ENCODE data around the gene PACS1. TPM values are rescaled to one million over a fixed set of nuclear protein-coding genes. Genes with fewer than 3 reads are reported as not detected.

Gene PACS1
- total RNA-seq, 1 donor from 2014 or later = 30.6 TPM

- no peak for DNase-seq
- Mint-ChIP-seq H3K36me3 (ENCODE audit: unreplicated experiment) (peaks cover 12% of the 10 kb centered on the region), H3K4me3 (ENCODE audit: unreplicated experiment) (no peak overlapping the region), H3K27me3 (ENCODE audit: unreplicated experiment) (peaks cover 2% of the 10 kb centered on the region), H3K9me3 (ENCODE audit: unreplicated experiment) (peaks cover 4% of the 10 kb centered on the region), H3K4me1 (ENCODE audit: low read depth, unreplicated experiment) (peaks cover 9% of the 10 kb centered on the region), H3K27ac (ENCODE audit: unreplicated experiment) (no peak overlapping the region)
- TF ChIP-seq CTCF (IDR thresholded peaks at IDR 0.05; ENCODE audit: partially characterized antibody, unreplicated experiment) = no peak
Observed at GRCh38 chr11:66195867-66196266, 125.8 kb downstream of the PACS1 start.

- TF ChIP-seq CTCF (IDR thresholded peaks at IDR 0.05; ENCODE audit: partially characterized antibody, unreplicated experiment) = no peak
- H3K4me3 Mint-ChIP-seq (ENCODE audit: unreplicated experiment) = no peak overlapping the region
- no peak overlapping the region for H3K27ac Mint-ChIP-seq (ENCODE audit: unreplicated experiment)
- peaks cover 3% of the 10 kb centered on the region for H3K27me3 Mint-ChIP-seq (ENCODE audit: unreplicated experiment)
- H3K9me3 Mint-ChIP-seq (ENCODE audit: unreplicated experiment) = peaks cover 6% of the 10 kb centered on the region
- DNase-seq = no peak
- peaks cover 29% of the 10 kb centered on the region for H3K36me3 Mint-ChIP-seq (ENCODE audit: unreplicated experiment)
- H3K4me1 Mint-ChIP-seq (ENCODE audit: low read depth, unreplicated experiment) = no peaks in the 10 kb centered on the region
Observed at GRCh38 chr11:66203847-66204246, 133.8 kb downstream of the PACS1 start.

- H3K9me3 Mint-ChIP-seq (ENCODE audit: unreplicated experiment) = peaks cover 4% of the 10 kb centered on the region
- H3K4me1 Mint-ChIP-seq (ENCODE audit: low read depth, unreplicated experiment) = no peaks in the 10 kb centered on the region
- H3K27me3 Mint-ChIP-seq (ENCODE audit: unreplicated experiment) = peaks cover 3% of the 10 kb centered on the region
- no peak overlapping the region for H3K4me3 Mint-ChIP-seq (ENCODE audit: unreplicated experiment)
- no peak overlapping the region for H3K27ac Mint-ChIP-seq (ENCODE audit: unreplicated experiment)
- TF ChIP-seq CTCF (IDR thresholded peaks at IDR 0.05; ENCODE audit: partially characterized antibody, unreplicated experiment) = no peak
- no peak for DNase-seq
- H3K36me3 Mint-ChIP-seq (ENCODE audit: unreplicated experiment) = peaks cover 26% of the 10 kb centered on the region
Observed at GRCh38 chr11:66204412-66204811, 134.3 kb downstream of the PACS1 start.

- H3K27ac Mint-ChIP-seq (ENCODE audit: unreplicated experiment) = no peak overlapping the region
Observed at GRCh38 chr11:66207816-66208215, 137.7 kb downstream of the PACS1 start.

GRCh38 chr11:66211100-66211499 lies 141.0 kb downstream of the PACS1 start:
- Mint-ChIP-seq H3K27ac (ENCODE audit: unreplicated experiment) (no peak overlapping the region), H3K27me3 (ENCODE audit: unreplicated experiment) (peaks cover 3% of the 10 kb centered on the region), H3K9me3 (ENCODE audit: unreplicated experiment) (peaks cover 2% of the 10 kb centered on the region), H3K4me1 (ENCODE audit: low read depth, unreplicated experiment) (no peaks in the 10 kb centered on the region), H3K4me3 (ENCODE audit: unreplicated experiment) (no peak overlapping the region), H3K36me3 (ENCODE audit: unreplicated experiment) (peaks cover 2% of the 10 kb centered on the region)
- DNase-seq = no peak
- no peak for TF ChIP-seq CTCF (IDR thresholded peaks at IDR 0.05; ENCODE audit: partially characterized antibody, unreplicated experiment)

More at GRCh38 chr11:66207816-66208215, 137.7 kb downstream of the PACS1 start:
- no peaks in the 10 kb centered on the region for H3K9me3 Mint-ChIP-seq (ENCODE audit: unreplicated experiment)
- peaks cover 11% of the 10 kb centered on the region for H3K36me3 Mint-ChIP-seq (ENCODE audit: unreplicated experiment)
- peaks cover 1% of the 10 kb centered on the region for H3K27me3 Mint-ChIP-seq (ENCODE audit: unreplicated experiment)
- no peaks in the 10 kb centered on the region for H3K4me1 Mint-ChIP-seq (ENCODE audit: low read depth, unreplicated experiment)
- no peak for DNase-seq
- H3K4me3 Mint-ChIP-seq (ENCODE audit: unreplicated experiment) = no peak overlapping the region
- no peak for TF ChIP-seq CTCF (IDR thresholded peaks at IDR 0.05; ENCODE audit: partially characterized antibody, unreplicated experiment)

Data from glutamatergic neuron (in vitro differentiated cells).